Posterior vena cava (tissue), 2 donors: Measurements from ENCODE around the gene MGAT5. TPM values are rescaled to one million over a fixed set of nuclear protein-coding genes. Genes with fewer than 3 reads are reported as not detected.

Experiments used
- DNase-seq: peaks from one replicate; pipeline ENCODE4 v3.0.0-alpha.2; 2020; ENCODE audit warnings: low spot score
- intact Hi-C, 2 donors: fragments of 100-400 bp; cut with DNase I; formaldehyde crosslinking; loops; one replicate each; pipeline versions ENCODE4 v1.14.1 to v1.14.2; 2022 to 2023
- total RNA-seq, 2 donors: library from RNA; stranded (reverse); fragmentation: NEBNext Ultra II Directional; extraction: Animal tissue kit (Norgen Biotek cat#: 25700); gene quantifications; one replicate each; pipeline ENCODE4 v1.2.1, GENCODE V29; 2021
- donor health status: DM: yes; HTN: yes; CAD: no.
- donor health status: DM: yes; HTN: yes; CAD: no.

Gene MGAT5
- total RNA-seq, 2 donors from 2014 or later, result 41.7 to 42.8 TPM

- intact Hi-C loops, result no loop called here
- DNase-seq, result peak; percentile 82
Measured at GRCh38 chr2:134372611-134373131, 118.8 kb downstream of the MGAT5 start.

- no peak for DNase-seq
- intact Hi-C loops, result no loop called here
Measured at GRCh38 chr2:134375935-134376334, 122.1 kb downstream of the MGAT5 start.

- intact Hi-C loops, result no loop called here
- no peak for DNase-seq
Measured at GRCh38 chr2:134377730-134378129, 123.9 kb downstream of the MGAT5 start.

- no peak for DNase-seq
- intact Hi-C loops, result no loop called here
Measured at GRCh38 chr2:134379293-134379692, 125.4 kb downstream of the MGAT5 start.

GRCh38 chr2:134379722-134380121, 125.8 kb downstream of the MGAT5 start:
- intact Hi-C loops, result no loop called here
- DNase-seq, result no peak

- intact Hi-C loops, result no loop called here
- no peak for DNase-seq
Measured at GRCh38 chr2:134381141-134381540, 127.3 kb downstream of the MGAT5 start.

GRCh38 chr2:134384131-134384530, 130.3 kb downstream of the MGAT5 start:
- no peak for DNase-seq
- intact Hi-C loops, result no loop called here

- DNase-seq, result no peak
- intact Hi-C loops, result no loop called here
Measured at GRCh38 chr2:134385195-134385594, 131.3 kb downstream of the MGAT5 start.

GRCh38 chr2:134386310-134386709, 132.4 kb downstream of the MGAT5 start:
- no peak for DNase-seq
- intact Hi-C loops, result no loop called here

GRCh38 chr2:134389381-134389780, 135.5 kb downstream of the MGAT5 start:
- intact Hi-C loops, result no loop called here
- no peak for DNase-seq

GRCh38 chr2:134391751-134392160, 137.9 kb downstream of the MGAT5 start:
- intact Hi-C loops, result no loop called here
- no peak for DNase-seq

GRCh38 chr2:134392442-134393074, 138.7 kb downstream of the MGAT5 start:
- intact Hi-C loops, result no loop called here
- no peak for DNase-seq

- DNase-seq, result no peak
Measured at GRCh38 chr2:134393075-134393461, 139.2 kb downstream of the MGAT5 start.

GRCh38 chr2:134395779-134396178, 141.9 kb downstream of the MGAT5 start:
- intact Hi-C loops, result no loop called here
- no peak for DNase-seq

More at GRCh38 chr2:134393075-134393461, 139.2 kb downstream of the MGAT5 start:
- intact Hi-C loops, result no loop called here

GRCh38 chr2:134396493-134396892, 142.6 kb downstream of the MGAT5 start:
- DNase-seq, result no peak
- intact Hi-C loops, result no loop called here

GRCh38 chr2:134397146-134397896, 143.4 kb downstream of the MGAT5 start:
- intact Hi-C loops, result no loop called here
- no peak for DNase-seq

GRCh38 chr2:134398300-134398699, 144.4 kb downstream of the MGAT5 start:
- DNase-seq, result no peak
- intact Hi-C loops, result no loop called here

GRCh38 chr2:134399096-134399495, 145.2 kb downstream of the MGAT5 start:
- no peak for DNase-seq
- intact Hi-C loops, result no loop called here

- intact Hi-C loops, result no loop called here
- peak; percentile 88 for DNase-seq
Measured at GRCh38 chr2:134401081-134401497, 147.2 kb downstream of the MGAT5 start.

GRCh38 chr2:134401789-134402188, 147.9 kb downstream of the MGAT5 start:
- DNase-seq, result no peak
- intact Hi-C loops, result no loop called here

GRCh38 chr2:134402410-134402809, 148.5 kb downstream of the MGAT5 start:
- intact Hi-C loops, result no loop called here
- DNase-seq, result no peak
